ENCODE data around the gene KCNMA1. TPM values are rescaled to one million over a fixed set of nuclear protein-coding genes. Genes with fewer than 3 reads are reported as not detected.
A peak's percentile ranks its signal among the peaks of the same experiment; 100 is the strongest.

The KCNMA1 gene
- total RNA-seq, 1 experiment from 2014 or later, result 143 TPM

GRCh38 chr10:77416311-77417135 is 221.1 kb downstream of the KCNMA1 start:
- ATAC-seq (peak; percentile 94), DNase-seq (peak; percentile 100)
- Histone ChIP-seq H3K4me1 (ENCODE audit: insufficient read depth, low read length) (peaks cover 37% of the 10 kb centered on the region), H3K9me2 (replicated peaks; ENCODE audit: low read length) (no peaks in the 10 kb centered on the region), H3K79me2 (ENCODE audit: low read length) (peaks cover 16% of the 10 kb centered on the region), H3K4me2 (ENCODE audit: low read length) (peak overlapping the region; percentile 52), H4K20me1 (ENCODE audit: low read length) (no peaks in the 10 kb centered on the region), H3K9ac (ENCODE audit: low read length) (peak overlapping the region; percentile 35), H3K27ac (ENCODE audit: low read length) (peak overlapping the region; percentile 76), H3F3A (ENCODE audit: low read length, unreplicated experiment) (peaks cover 17% of the 10 kb centered on the region), H2AFZ (ENCODE audit: low read length) (peak overlapping the region; percentile 45), H3K36me3 (ENCODE audit: low read depth, low read length) (no peaks in the 10 kb centered on the region), H3K9me3 (ENCODE audit: low read length) (no peaks in the 10 kb centered on the region), H3K4me3 (ENCODE audit: low read length) (peak overlapping the region; percentile 3; the same call in 1 of the 2 replicates), H3K27me3 (ENCODE audit: low read length) (no peaks in the 10 kb centered on the region)
- TSS peak; percentile 99 for BruUV-seq (replicated peaks)
- intact Hi-C loops (cut with micrococcal nuclease), result loop anchor here (1.0 to 2.0 kb wide), 5 partner anchors 15 to 226 kb away; no protein-coding TSS in a partner anchor
- ChIA-PET POLR2A (ENCODE audit: unreplicated experiment) (interaction anchor here (0.5 to 1.0 kb wide), 4 partner anchors 15 to 237 kb away, joined by 3 to 6 read pairs (median 5); no protein-coding TSS in a partner anchor), CTCF (interaction anchor here (0.6 to 1.0 kb wide), 5 partner anchors 24 to 242 kb away, joined by 3 to 4 read pairs (median 3); no protein-coding TSS in a partner anchor)
- TF ChIP-seq EZH2 (IDR thresholded peaks at IDR 0.05; ENCODE audit: low read length, unreplicated experiment) (no peak), CTCF (conservative IDR thresholded peaks at IDR 0.05; ENCODE audit: low read depth, low read length) (no peak), EZH2phosphoT487 (IDR thresholded peaks at IDR 0.05; ENCODE audit: borderline replicate concordance, low read length) (no peak)

- H3K36me3 ChIP-seq (ENCODE audit: low read depth, low read length), result no peaks in the 10 kb centered on the region
- H3K9me3 ChIP-seq (ENCODE audit: low read length), result no peaks in the 10 kb centered on the region
- H3K27ac ChIP-seq (ENCODE audit: low read length), result peak overlapping the region; percentile 76
- no TSS peak for BruUV-seq (replicated peaks)
- peak overlapping the region; percentile 52 for H3K4me2 ChIP-seq (ENCODE audit: low read length)
- DNase-seq, result no peak
- H3K9me2 ChIP-seq (replicated peaks; ENCODE audit: low read length), result no peaks in the 10 kb centered on the region
- TF ChIP-seq CTCF (conservative IDR thresholded peaks at IDR 0.05; ENCODE audit: low read depth, low read length) (no peak), EZH2phosphoT487 (IDR thresholded peaks at IDR 0.05; ENCODE audit: borderline replicate concordance, low read length) (no peak), EZH2 (IDR thresholded peaks at IDR 0.05; ENCODE audit: low read length, unreplicated experiment) (no peak)
- ATAC-seq, result no peak
- H3K79me2 ChIP-seq (ENCODE audit: low read length), result peaks cover 16% of the 10 kb centered on the region
- H3K4me3 ChIP-seq (ENCODE audit: low read length), result no peak overlapping the region
- peaks cover 40% of the 10 kb centered on the region for H3K4me1 ChIP-seq (ENCODE audit: insufficient read depth, low read length)
- CTCF ChIA-PET, result interaction anchor here (0.6 to 0.9 kb wide), 3 partner anchors 23 to 426 kb away, joined by 3 to 4 read pairs (median 4); no protein-coding TSS in a partner anchor
- H3K9ac ChIP-seq (ENCODE audit: low read length), result peak overlapping the region; percentile 28
- peaks cover 17% of the 10 kb centered on the region for H3F3A ChIP-seq (ENCODE audit: low read length, unreplicated experiment)
- H3K27me3 ChIP-seq (ENCODE audit: low read length), result no peaks in the 10 kb centered on the region
- intact Hi-C loops (cut with micrococcal nuclease), result no loop called here
- no peak overlapping the region for H2AFZ ChIP-seq (ENCODE audit: low read length)
- POLR2A ChIA-PET (ENCODE audit: unreplicated experiment), result interaction anchor here (0.6 kb wide), 1 partner anchor 23 kb away, joined by 5 read pairs; no protein-coding TSS in a partner anchor
- H4K20me1 ChIP-seq (ENCODE audit: low read length), result no peaks in the 10 kb centered on the region
Observed at GRCh38 chr10:77415313-77415960, 222.2 kb downstream of the KCNMA1 start.

Measured in PC-3 (cell line).